ENCODE results near the gene NUDT8.

GRCh38 chr11:67607507-67607906 is 22.2 kb downstream of the NUDT8 start:
- TF ChIP-seq EZH2phosphoT487 (IDR thresholded peaks at IDR 0.05; ENCODE audit: borderline replicate concordance) = no peak
- no peak for TF ChIP-seq CTCF (conservative IDR thresholded peaks at IDR 0.05; ENCODE audit: low read length)
